WERI-Rb-1 (cell line): ENCODE data around the gene KRTAP10-1.

Source experiments
- DNase-seq: peaks from one replicate; pipeline ENCODE4 v3.0.0-alpha.2; 2020
- H3K27ac ChIP-seq: fragments of 250-450 bp; sonication (Bioruptor Pico); 2 replicates; pipeline ENCODE4 v1.5.1; 2020; ENCODE audit warnings: mild to moderate bottlenecking, moderate library complexity
- H3K27me3 ChIP-seq: fragments of 250-450 bp; sonication (Bioruptor Pico); 2 replicates; pipeline ENCODE4 v1.5.1; 2021; ENCODE audit warnings: mild to moderate bottlenecking, low read depth, moderate library complexity; ENCODE audit not compliant: insufficient read depth, severe bottlenecking
- H3K36me3 ChIP-seq: fragments of 250-450 bp; sonication (Bioruptor Pico); 2 replicates; pipeline ENCODE4 v1.5.1; 2020; ENCODE audit warnings: mild to moderate bottlenecking, moderate library complexity
- H3K4me3 ChIP-seq: 2 replicates; pipeline ENCODE4 v1.5.1; 2011; ENCODE audit warnings: low read depth, mild to moderate bottlenecking, control low read depth, low read length
- H3K9me3 ChIP-seq: fragments of 250-450 bp; sonication (Bioruptor Pico); 2 replicates; pipeline ENCODE4 v1.5.1; 2021; ENCODE audit warnings: mild to moderate bottlenecking, moderate library complexity; ENCODE audit not compliant: severe bottlenecking
- CTCF ChIP-seq: IDR thresholded peaks from 2 replicates; pipeline ENCODE4 v1.5.1; 2011; ENCODE audit warnings: low read depth, mild to moderate bottlenecking, control low read depth, inconsistent platforms, low read length

KRTAP10-1 gene

GRCh38 chr21:44510109-44510507 is 29.9 kb downstream of the KRTAP10-1 start:
- Histone ChIP-seq H3K27ac (no peak overlapping the region), H3K36me3 (no peaks in the 10 kb centered on the region), H3K9me3 (no peaks in the 10 kb centered on the region), H3K4me3 (peak overlapping the region; percentile 50), H3K27me3 (no peaks in the 10 kb centered on the region)
- no peak for TF ChIP-seq CTCF
- DNase-seq, result no peak

DNA sequence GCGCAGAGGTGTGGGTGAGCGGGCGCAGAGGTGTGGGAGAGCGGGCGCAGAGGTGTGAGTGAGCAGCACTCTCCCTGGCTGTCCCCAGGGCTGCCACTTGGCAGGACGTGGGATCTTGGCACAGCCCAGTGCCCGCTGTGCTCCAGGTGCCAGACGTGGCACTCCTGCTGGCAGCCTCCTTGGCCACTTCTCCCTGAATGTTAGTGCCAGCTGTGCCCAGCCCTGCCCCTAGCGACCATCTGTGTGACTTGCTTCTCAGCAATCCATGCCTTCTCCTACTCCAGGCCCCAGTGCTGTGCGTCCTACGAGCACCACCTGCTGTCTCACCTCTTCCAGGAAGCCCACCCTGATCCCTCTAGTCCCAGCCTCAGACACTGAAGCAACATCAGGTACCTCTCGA is 30.5 kb downstream of the KRTAP10-1 start:
- Histone ChIP-seq H3K27me3 (no peaks in the 10 kb centered on the region), H3K9me3 (no peaks in the 10 kb centered on the region), H3K36me3 (no peaks in the 10 kb centered on the region), H3K27ac (no peak overlapping the region), H3K4me3 (no peak overlapping the region)
- DNase-seq, result no peak
- TF ChIP-seq CTCF, result no peak

DNA sequence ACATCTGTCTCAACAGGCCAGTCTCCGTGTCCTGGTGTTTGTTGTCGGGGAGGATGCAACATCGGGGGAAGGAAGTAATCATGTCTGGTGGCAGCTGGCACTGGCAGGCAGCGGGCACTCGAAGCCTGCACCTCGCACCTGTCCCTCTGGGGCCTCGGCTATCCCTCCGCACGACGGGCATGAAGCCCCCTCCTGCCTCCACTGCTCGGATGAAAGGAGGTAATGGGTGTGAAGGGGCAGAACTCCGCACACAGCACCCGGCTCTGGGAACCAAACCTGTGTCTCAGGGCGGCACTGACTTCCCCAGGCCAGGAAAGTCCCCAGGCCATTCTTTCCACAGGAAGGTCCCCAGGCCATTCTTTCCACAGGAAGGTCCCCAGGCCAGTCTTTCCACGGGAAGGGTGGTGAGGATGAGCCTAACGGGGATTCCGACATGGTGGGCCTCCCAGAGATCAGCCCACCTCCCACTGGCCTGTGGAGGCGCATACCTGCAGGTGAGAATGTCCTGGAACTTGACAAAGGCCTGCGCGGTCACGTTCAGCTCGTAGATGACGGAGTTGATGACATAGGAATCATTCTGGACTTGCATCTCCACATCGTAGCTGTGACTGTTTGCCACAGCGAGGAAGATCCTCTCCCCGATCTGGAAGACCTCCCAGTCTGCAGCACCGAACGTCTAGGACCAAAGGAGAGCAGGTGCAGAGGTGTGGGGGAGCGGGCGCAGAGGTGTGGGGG is 31.1 kb downstream of the KRTAP10-1 start:
- TF ChIP-seq CTCF, result no peak
- no peaks in the 10 kb centered on the region for H3K36me3 ChIP-seq

DNA sequence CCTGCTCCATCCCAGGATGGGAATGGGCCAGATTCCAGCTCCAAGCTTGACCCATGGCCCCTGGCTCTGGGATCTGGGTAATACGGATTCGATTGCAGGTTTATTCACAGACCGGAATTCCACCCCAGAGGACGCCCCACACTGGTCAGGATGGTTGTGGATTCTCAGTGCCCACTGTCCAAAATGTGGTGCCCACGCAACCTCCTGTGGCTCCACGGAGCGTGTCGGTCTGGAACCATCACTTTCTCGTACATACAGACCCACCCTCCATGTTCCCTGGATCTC is 31.6 kb downstream of the KRTAP10-1 start:
- no peak for DNase-seq
- no peak for TF ChIP-seq CTCF
- H3K27ac ChIP-seq, result no peak overlapping the region
- no peaks in the 10 kb centered on the region for H3K36me3 ChIP-seq
- no peaks in the 10 kb centered on the region for H3K9me3 ChIP-seq
- H3K27me3 ChIP-seq, result no peaks in the 10 kb centered on the region
- H3K4me3 ChIP-seq, result no peak overlapping the region

More for the DNA sequence above, 31.1 kb downstream of the KRTAP10-1 start:
- no peak overlapping the region for H3K4me3 ChIP-seq
- H3K27ac ChIP-seq, result no peak overlapping the region
- no peaks in the 10 kb centered on the region for H3K9me3 ChIP-seq
- no peak for DNase-seq
- H3K27me3 ChIP-seq, result no peaks in the 10 kb centered on the region

DNA sequence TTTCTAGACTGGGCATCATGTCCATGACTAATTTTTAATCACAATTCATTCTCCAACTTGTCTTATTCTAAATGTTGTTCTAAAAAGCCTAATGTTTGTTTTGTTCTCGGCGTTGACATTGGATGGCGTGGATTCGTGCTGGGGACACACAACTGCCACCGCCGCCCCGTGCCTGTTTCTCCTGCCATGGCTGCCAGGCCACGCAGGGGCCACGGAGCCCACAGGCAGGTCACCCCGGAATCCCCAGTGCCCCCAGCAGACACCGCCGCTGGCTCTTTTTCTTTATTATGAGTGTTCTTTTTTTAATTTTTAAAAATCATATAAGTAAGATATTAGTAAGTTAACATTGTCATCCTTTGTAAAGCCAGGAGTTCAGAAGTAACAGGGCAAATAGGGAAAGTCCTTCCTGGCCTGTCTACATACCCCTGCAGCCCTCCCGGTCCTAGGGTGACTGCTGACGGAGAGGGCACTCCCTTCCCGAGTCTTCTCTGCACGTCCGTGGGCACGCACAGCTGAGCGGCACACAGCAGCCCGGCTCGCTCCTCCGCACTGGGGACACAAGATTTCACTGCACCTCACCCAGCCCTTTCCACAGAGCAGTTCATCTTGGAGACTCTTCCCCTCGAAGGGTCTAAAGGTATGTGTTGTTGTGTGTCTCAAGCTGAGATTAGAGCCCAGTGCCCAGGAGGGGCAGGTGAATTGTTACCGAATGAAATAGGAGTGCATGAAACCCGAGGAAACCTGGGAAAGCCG is 32.1 kb downstream of the KRTAP10-1 start:
- no peaks in the 10 kb centered on the region for H3K27me3 ChIP-seq
- H3K4me3 ChIP-seq, result no peak overlapping the region
- H3K27ac ChIP-seq, result no peak overlapping the region
- TF ChIP-seq CTCF, result no peak
- no peaks in the 10 kb centered on the region for H3K9me3 ChIP-seq
- DNase-seq, result no peak
- no peaks in the 10 kb centered on the region for H3K36me3 ChIP-seq
